Activated CD4-positive, alpha-beta T cell treated with anti-CD3 and anti-CD28 coated beads for 36 hours (primary cell): ENCODE data around the gene POLD4. TPM values are rescaled to one million over a fixed set of nuclear protein-coding genes. Genes with fewer than 3 reads are reported as not detected.

ENCODE experiments used
- ATAC-seq: fragments of 200-7000 bp; cut with Tn5 transposase; one replicate; pipeline ENCODE4 v1.10.0; 2021; ENCODE audit warnings: mild to moderate bottlenecking, moderate library complexity
- CTCF ChIA-PET: fragments of 350-600 bp; sonication (Branson Sonifier 250); formaldehyde crosslinking; loops from one replicate; lab custom pipeline; 2021; ENCODE audit warnings: antibody characterized with exemption; lab: Charles Lee
- POLR2A ChIA-PET: fragments of 350-600 bp; sonication (Branson Sonifier 250); formaldehyde crosslinking; loops from one replicate; lab custom pipeline; 2021; ENCODE audit warnings: antibody characterized with exemption, inconsistent platforms; lab: Charles Lee
- DNase-seq: peaks from one replicate; pipeline ENCODE4 v3.0.0-alpha.2; 2020
- H3K27ac Mint-ChIP-seq: one replicate; pipeline ENCODE4 v1.8.0; 2021; ENCODE audit warnings: mixed read lengths
- H3K27me3 Mint-ChIP-seq: one replicate; pipeline ENCODE4 v1.8.0; 2021; ENCODE audit warnings: mixed read lengths
- H3K36me3 Mint-ChIP-seq: one replicate; pipeline ENCODE4 v1.8.0; 2021; ENCODE audit warnings: low read depth, mixed read lengths
- H3K4me1 Mint-ChIP-seq: one replicate; pipeline ENCODE4 v1.8.0; 2021; ENCODE audit warnings: mixed read lengths
- H3K4me3 Mint-ChIP-seq: one replicate; pipeline ENCODE4 v1.8.0; 2021; ENCODE audit warnings: mild to moderate bottlenecking, moderate library complexity, mixed read lengths
- H3K9me3 Mint-ChIP-seq: one replicate; pipeline ENCODE4 v1.8.0; 2021; ENCODE audit warnings: low read depth, mixed read lengths
- intact Hi-C, 2 experiments: fragments of 100-400 bp; cut with DNase I in 1 of 2; cut with micrococcal nuclease in 1 of 2; formaldehyde crosslinking; loops; one replicate each; pipeline versions ENCODE4 v1.14.2 to v1.15.1; 2022 to 2024; cut with DNase I, micrococcal nuclease
- total RNA-seq, 2 experiments: library from RNA; stranded (reverse); gene quantifications; one replicate each; pipeline ENCODE4 v1.2.3, GENCODE V29; 2021

POLD4 gene
- total RNA-seq, 2 experiments from 2014 or later: 31.3 to 37.5 TPM

GRCh38 chr11:67397536-67397935, 44.2 kb upstream of the POLD4 start:
- Mint-ChIP-seq H3K27ac (no peak overlapping the region), H3K27me3 (no peaks in the 10 kb centered on the region), H3K9me3 (no peaks in the 10 kb centered on the region), H3K4me3 (no peak overlapping the region), H3K4me1 (peaks cover 49% of the 10 kb centered on the region), H3K36me3 (peaks cover 41% of the 10 kb centered on the region)
- POLR2A ChIA-PET: no interaction called here
- no peak for ATAC-seq
- no peak for DNase-seq
- CTCF ChIA-PET: interaction anchor here (1.4 to 1.7 kb wide), 2 partner anchors 8 to 15 kb away, joined by 4 to 6 read pairs; no protein-coding TSS in a partner anchor
- intact Hi-C loops: no loop called here

- DNase-seq (no peak), ATAC-seq (no peak)
- CTCF ChIA-PET: interaction anchor here (0.6 to 1.7 kb wide), 6 partner anchors 8 to 78 kb away, joined by 3 to 6 read pairs (median 4); no protein-coding TSS in a partner anchor
- Mint-ChIP-seq H3K36me3 (peaks cover 41% of the 10 kb centered on the region), H3K27ac (peak overlapping the region; percentile 80), H3K9me3 (no peaks in the 10 kb centered on the region), H3K27me3 (no peaks in the 10 kb centered on the region), H3K4me1 (peaks cover 49% of the 10 kb centered on the region), H3K4me3 (no peak overlapping the region)
- POLR2A ChIA-PET: interaction anchor here (0.6 kb wide), 1 partner anchor 47 kb away, joined by 9 read pairs; no protein-coding TSS in a partner anchor
- intact Hi-C loops: no loop called here
Measured at GRCh38 chr11:67396587-67397389, 43.4 kb upstream of the POLD4 start.

GRCh38 chr11:67396259-67396581, 42.9 kb upstream of the POLD4 start:
- ChIA-PET POLR2A (interaction anchor here (0.6 kb wide), 1 partner anchor 48 kb away, joined by 9 read pairs; no protein-coding TSS in a partner anchor), CTCF (interaction anchor here (0.6 to 1.7 kb wide), 6 partner anchors 9 to 78 kb away, joined by 3 to 6 read pairs (median 4); no protein-coding TSS in a partner anchor)
- Mint-ChIP-seq H3K4me3 (no peak overlapping the region), H3K27ac (no peak overlapping the region), H3K9me3 (no peaks in the 10 kb centered on the region), H3K27me3 (no peaks in the 10 kb centered on the region), H3K36me3 (peaks cover 41% of the 10 kb centered on the region), H3K4me1 (peaks cover 50% of the 10 kb centered on the region)
- no peak for ATAC-seq
- no peak for DNase-seq
- intact Hi-C loops: no loop called here

- Mint-ChIP-seq H3K4me1 (peaks cover 55% of the 10 kb centered on the region), H3K4me3 (no peak overlapping the region), H3K9me3 (no peaks in the 10 kb centered on the region), H3K27ac (no peak overlapping the region), H3K36me3 (peaks cover 38% of the 10 kb centered on the region), H3K27me3 (no peaks in the 10 kb centered on the region)
- DNase-seq (no peak), ATAC-seq (no peak)
- ChIA-PET POLR2A (interaction anchor here (0.6 kb wide), 1 partner anchor 48 kb away, joined by 9 read pairs; no protein-coding TSS in a partner anchor), CTCF (interaction anchor here (0.6 to 1.7 kb wide), 6 partner anchors 9 to 79 kb away, joined by 3 to 6 read pairs (median 4); no protein-coding TSS in a partner anchor)
- intact Hi-C loops: no loop called here
Measured at GRCh38 chr11:67395555-67396258, 42.4 kb upstream of the POLD4 start.

- Mint-ChIP-seq H3K36me3 (peaks cover 27% of the 10 kb centered on the region), H3K4me3 (peak overlapping the region; percentile 89), H3K9me3 (no peaks in the 10 kb centered on the region), H3K27me3 (no peaks in the 10 kb centered on the region), H3K4me1 (peaks cover 50% of the 10 kb centered on the region), H3K27ac (no peak overlapping the region)
- POLR2A ChIA-PET: no interaction called here
- CTCF ChIA-PET: interaction anchor here (1.0 to 1.2 kb wide), 2 partner anchors 11 to 19 kb away, joined by 3 read pairs; no protein-coding TSS in a partner anchor
- ATAC-seq: no peak
- intact Hi-C loops: loop anchor here in 1 of 2 experiments (5.0 kb wide), 1 partner anchor 722 kb away; no protein-coding TSS in a partner anchor
- DNase-seq: no peak
Measured at GRCh38 chr11:67393990-67394389, 40.6 kb upstream of the POLD4 start.

GRCh38 chr11:67393437-67393836, 40.1 kb upstream of the POLD4 start:
- H3K36me3 Mint-ChIP-seq: peaks cover 23% of the 10 kb centered on the region
- DNase-seq (no peak), ATAC-seq (no peak)
- intact Hi-C loops: loop anchor here in 1 of 2 experiments (5.0 kb wide), 1 partner anchor 721 kb away; no protein-coding TSS in a partner anchor
- no peaks in the 10 kb centered on the region for H3K9me3 Mint-ChIP-seq
- H3K4me1 Mint-ChIP-seq: peaks cover 48% of the 10 kb centered on the region
- CTCF ChIA-PET: no interaction called here
- peak overlapping the region; percentile 89 for H3K4me3 Mint-ChIP-seq
- POLR2A ChIA-PET: interaction anchor here (1.0 kb wide), 1 partner anchor 153 kb away, joined by 3 read pairs; no protein-coding TSS in a partner anchor
- no peaks in the 10 kb centered on the region for H3K27me3 Mint-ChIP-seq
- no peak overlapping the region for H3K27ac Mint-ChIP-seq

- H3K4me3 Mint-ChIP-seq: peak overlapping the region; percentile 89
- H3K9me3 Mint-ChIP-seq: no peaks in the 10 kb centered on the region
- no peak for DNase-seq
- ATAC-seq: peak; percentile 17
- peaks cover 13% of the 10 kb centered on the region for H3K36me3 Mint-ChIP-seq
- H3K4me1 Mint-ChIP-seq: peaks cover 39% of the 10 kb centered on the region
- intact Hi-C loops: loop anchor here in 1 of 2 experiments (5.0 kb wide), 1 partner anchor 720 kb away; no protein-coding TSS in a partner anchor
- H3K27me3 Mint-ChIP-seq: no peaks in the 10 kb centered on the region
- peak overlapping the region; percentile 80 for H3K27ac Mint-ChIP-seq
- ChIA-PET CTCF (interaction anchor here (0.6 to 20.0 kb wide), 6 partner anchors 9 to 45 kb away, joined by 3 to 445 read pairs (median 8); partner anchors contain the start of genes POLD4, PPP1CA, PTPRCAP and TBC1D10C), POLR2A (interaction anchor here (1.0 to 1.4 kb wide), 5 partner anchors 8 to 152 kb away, joined by 3 to 7 read pairs (median 3); partner anchors contain the start of genes PPP1CA, PTPRCAP and TBC1D10C)
Measured at GRCh38 chr11:67392183-67392715, 38.9 kb upstream of the POLD4 start.

- Mint-ChIP-seq H3K36me3 (peaks cover 9% of the 10 kb centered on the region), H3K4me3 (peak within 1 kb of the TSS; percentile 89), H3K9me3 (no peaks in the 10 kb centered on the region), H3K4me1 (peaks cover 34% of the 10 kb centered on the region), H3K27me3 (no peaks in the 10 kb centered on the region), H3K27ac (peak within 1 kb of the TSS; percentile 80)
- ChIA-PET CTCF (interaction anchor here (0.6 to 20.0 kb wide), 8 partner anchors 9 to 46 kb away, joined by 3 to 445 read pairs (median 8); partner anchors contain the start of genes POLD4, PPP1CA, PTPRCAP and TBC1D10C), POLR2A (interaction anchor here (0.8 to 1.4 kb wide), 5 partner anchors 9 to 46 kb away, joined by 3 to 7 read pairs (median 3); partner anchors contain the start of genes POLD4, PPP1CA, PTPRCAP and TBC1D10C)
- ATAC-seq (peak; percentile 74), DNase-seq (peak; percentile 97)
- intact Hi-C loops: loop anchor here (1.0 to 5.0 kb wide), 9 partner anchors 10 to 719 kb away; partner anchors contain the start of genes POLD4 (in 1 of the 2), PPP1CA (in 1 of the 2), RPS6KB2 (in 1 of the 2) and TMEM134 (in 1 of the 2)
Measured at GRCh38 chr11:67391304-67392182, 38.2 kb upstream of the POLD4 start, which contains the start of gene RAD9A. Gene RAD9A, plus strand, starts transcription at chr11:67391986. Its CDS starts 59 bp downstream, at chr11:67392045.

- Mint-ChIP-seq H3K9me3 (no peaks in the 10 kb centered on the region), H3K36me3 (peaks cover 6% of the 10 kb centered on the region), H3K4me3 (peak overlapping the region; percentile 89), H3K27me3 (no peaks in the 10 kb centered on the region), H3K4me1 (peaks cover 31% of the 10 kb centered on the region), H3K27ac (peak overlapping the region; percentile 73)
- ChIA-PET CTCF (interaction anchor here (0.6 to 20.0 kb wide), 5 partner anchors 8 to 36 kb away, joined by 3 to 445 read pairs (median 9); partner anchors contain the start of genes POLD4, PPP1CA and TBC1D10C), POLR2A (no interaction called here)
- no peak for ATAC-seq
- DNase-seq: no peak
- intact Hi-C loops: loop anchor here (1.0 to 5.0 kb wide), 9 partner anchors 10 to 719 kb away; partner anchors contain the start of genes POLD4 (in 1 of the 2), PPP1CA (in 1 of the 2), RPS6KB2 (in 1 of the 2) and TMEM134 (in 1 of the 2)
Measured at GRCh38 chr11:67390947-67391303, 37.6 kb upstream of the POLD4 start.
